COLO668 (cell line): ENCODE data around the gene ANKRD6.
"Not testable (repeated sequence)": the region's sequence is repeated elsewhere in the genome, so short reads cannot be mapped to it uniquely, and the experiment has no call there.

Experiments used
- DNase-seq: peaks from one replicate; lab custom pipeline; 2025; ENCODE audit not compliant: unreplicated experiment; lab: John Stamatoyannopoulos, UW

ANKRD6 gene

GRCh38 chr6:89641581-89641980, 208.6 kb downstream of the ANKRD6 start:
- not testable (repeated sequence) for DNase-seq

- no peak for DNase-seq
Measured at GRCh38 chr6:89642956-89643355, 210.0 kb downstream of the ANKRD6 start.

GRCh38 chr6:89643406-89643805, 210.5 kb downstream of the ANKRD6 start:
- DNase-seq = no peak

GRCh38 chr6:89644864-89645263, 211.9 kb downstream of the ANKRD6 start:
- DNase-seq = no peak

- no peak for DNase-seq
Measured at GRCh38 chr6:89649682-89650081, 216.7 kb downstream of the ANKRD6 start.

- DNase-seq = no peak
Measured at GRCh38 chr6:89650579-89650978, 217.6 kb downstream of the ANKRD6 start.

GRCh38 chr6:89655122-89655521, 222.2 kb downstream of the ANKRD6 start:
- no peak for DNase-seq

- no peak for DNase-seq
Measured at GRCh38 chr6:89657445-89658158, 224.7 kb downstream of the ANKRD6 start.

- no peak for DNase-seq
Measured at GRCh38 chr6:89660981-89661380, 228.0 kb downstream of the ANKRD6 start.

- no peak for DNase-seq
Measured at GRCh38 chr6:89661559-89661958, 228.6 kb downstream of the ANKRD6 start.

- DNase-seq = no peak
Measured at GRCh38 chr6:89662659-89663223, 229.8 kb downstream of the ANKRD6 start.

GRCh38 chr6:89667872-89668556, 235.1 kb downstream of the ANKRD6 start:
- no peak for DNase-seq

GRCh38 chr6:89669002-89669401, 236.1 kb downstream of the ANKRD6 start:
- no peak for DNase-seq

- DNase-seq = no peak
Measured at GRCh38 chr6:89670935-89671565, 238.1 kb downstream of the ANKRD6 start.

- no peak for DNase-seq
Measured at GRCh38 chr6:89675949-89676748, 243.2 kb downstream of the ANKRD6 start.

GRCh38 chr6:89678531-89678930, 245.6 kb downstream of the ANKRD6 start:
- no peak for DNase-seq

- DNase-seq = no peak
Measured at GRCh38 chr6:89679215-89680120, 246.5 kb downstream of the ANKRD6 start.

GRCh38 chr6:89680150-89680549, 247.2 kb downstream of the ANKRD6 start:
- no peak for DNase-seq

- no peak for DNase-seq
Measured at GRCh38 chr6:89680551-89680950, 247.6 kb downstream of the ANKRD6 start.

- DNase-seq = no peak
Measured at GRCh38 chr6:89681983-89682564, 249.1 kb downstream of the ANKRD6 start.
